T-helper 1 cell treated with Interleukin-12 subunit alpha and Interleukin-12 subunit beta and Interleukin-4 antibody, amounts not matched to agents 30 μg/mL and 1 μg/mL, for 36 hours (primary cell): ENCODE measurements around the gene FADS3.

Experiments
- H3K27ac Mint-ChIP-seq: one replicate; pipeline ENCODE4 v1.8.0; 2021; ENCODE audit warnings: mild to moderate bottlenecking, mixed read lengths
- H3K27me3 Mint-ChIP-seq: one replicate; pipeline ENCODE4 v1.8.0; 2021; ENCODE audit warnings: low read depth, mixed read lengths
- H3K36me3 Mint-ChIP-seq: one replicate; pipeline ENCODE4 v1.8.0; 2021; ENCODE audit warnings: low read depth, mixed read lengths
- H3K4me1 Mint-ChIP-seq: one replicate; pipeline ENCODE4 v1.8.0; 2021; ENCODE audit warnings: low read depth, mixed read lengths
- H3K4me3 Mint-ChIP-seq: one replicate; pipeline ENCODE4 v1.8.0; 2021; ENCODE audit warnings: mild to moderate bottlenecking, moderate library complexity, mixed read lengths
- H3K9me3 Mint-ChIP-seq: one replicate; pipeline ENCODE4 v1.8.0; 2021; ENCODE audit warnings: mixed read lengths

FADS3 gene

GRCh38 chr11:61897387-61898246 is 6.3 kb upstream of the FADS3 start:
- H3K27ac Mint-ChIP-seq, result no peak overlapping the region
- no peaks in the 10 kb centered on the region for H3K27me3 Mint-ChIP-seq
- H3K36me3 Mint-ChIP-seq, result no peaks in the 10 kb centered on the region
- H3K4me1 Mint-ChIP-seq, result peaks cover 4% of the 10 kb centered on the region
- no peaks in the 10 kb centered on the region for H3K9me3 Mint-ChIP-seq
- no peak overlapping the region for H3K4me3 Mint-ChIP-seq

GRCh38 chr11:61896665-61897386 is 5.5 kb upstream of the FADS3 start:
- Mint-ChIP-seq H3K4me1 (peaks cover 6% of the 10 kb centered on the region), H3K36me3 (no peaks in the 10 kb centered on the region), H3K27me3 (no peaks in the 10 kb centered on the region), H3K4me3 (no peak overlapping the region), H3K9me3 (no peaks in the 10 kb centered on the region), H3K27ac (no peak overlapping the region)

- H3K36me3 Mint-ChIP-seq, result no peaks in the 10 kb centered on the region
- H3K4me3 Mint-ChIP-seq, result no peak overlapping the region
- no peaks in the 10 kb centered on the region for H3K27me3 Mint-ChIP-seq
- H3K9me3 Mint-ChIP-seq, result no peaks in the 10 kb centered on the region
- no peak overlapping the region for H3K27ac Mint-ChIP-seq
- peaks cover 7% of the 10 kb centered on the region for H3K4me1 Mint-ChIP-seq
Measured at GRCh38 chr11:61895718-61896059, 4.3 kb upstream of the FADS3 start.

GRCh38 chr11:61895046-61895717 is 3.8 kb upstream of the FADS3 start:
- H3K27me3 Mint-ChIP-seq, result no peaks in the 10 kb centered on the region
- no peaks in the 10 kb centered on the region for H3K36me3 Mint-ChIP-seq
- no peak overlapping the region for H3K27ac Mint-ChIP-seq
- H3K9me3 Mint-ChIP-seq, result no peaks in the 10 kb centered on the region
- no peak overlapping the region for H3K4me3 Mint-ChIP-seq
- peaks cover 7% of the 10 kb centered on the region for H3K4me1 Mint-ChIP-seq

GRCh38 chr11:61893981-61894380 is 2.6 kb upstream of the FADS3 start:
- no peak overlapping the region for H3K4me3 Mint-ChIP-seq
- H3K4me1 Mint-ChIP-seq, result peaks cover 4% of the 10 kb centered on the region
- no peaks in the 10 kb centered on the region for H3K27me3 Mint-ChIP-seq
- H3K9me3 Mint-ChIP-seq, result no peaks in the 10 kb centered on the region
- no peak overlapping the region for H3K27ac Mint-ChIP-seq
- H3K36me3 Mint-ChIP-seq, result no peaks in the 10 kb centered on the region

- no peaks in the 10 kb centered on the region for H3K27me3 Mint-ChIP-seq
- H3K4me1 Mint-ChIP-seq, result peaks cover 4% of the 10 kb centered on the region
- peak overlapping the region; percentile 66 for H3K4me3 Mint-ChIP-seq
- H3K27ac Mint-ChIP-seq, result no peak overlapping the region
- no peaks in the 10 kb centered on the region for H3K9me3 Mint-ChIP-seq
- H3K36me3 Mint-ChIP-seq, result no peaks in the 10 kb centered on the region
Measured at GRCh38 chr11:61892085-61892370, 683 bp upstream of the FADS3 start.

- no peak overlapping the region for H3K27ac Mint-ChIP-seq
- H3K36me3 Mint-ChIP-seq, result no peaks in the 10 kb centered on the region
- H3K9me3 Mint-ChIP-seq, result no peaks in the 10 kb centered on the region
- H3K27me3 Mint-ChIP-seq, result no peaks in the 10 kb centered on the region
- H3K4me1 Mint-ChIP-seq, result peaks cover 4% of the 10 kb centered on the region
- peak overlapping the region; percentile 85 for H3K4me3 Mint-ChIP-seq
Measured at GRCh38 chr11:61890529-61891330, 615 bp downstream of the FADS3 start.

GRCh38 chr11:61889831-61890230 is 1.5 kb downstream of the FADS3 start:
- H3K27me3 Mint-ChIP-seq, result no peaks in the 10 kb centered on the region
- H3K9me3 Mint-ChIP-seq, result no peaks in the 10 kb centered on the region
- no peak overlapping the region for H3K4me3 Mint-ChIP-seq
- H3K4me1 Mint-ChIP-seq, result peaks cover 4% of the 10 kb centered on the region
- no peak overlapping the region for H3K27ac Mint-ChIP-seq
- H3K36me3 Mint-ChIP-seq, result no peaks in the 10 kb centered on the region

GRCh38 chr11:61888590-61888989 is 2.8 kb downstream of the FADS3 start:
- Mint-ChIP-seq H3K36me3 (no peaks in the 10 kb centered on the region), H3K4me1 (peaks cover 4% of the 10 kb centered on the region), H3K27ac (no peak overlapping the region), H3K4me3 (no peak overlapping the region), H3K27me3 (no peaks in the 10 kb centered on the region), H3K9me3 (no peaks in the 10 kb centered on the region)

GRCh38 chr11:61887839-61888494 is 3.4 kb downstream of the FADS3 start:
- H3K4me3 Mint-ChIP-seq, result no peak overlapping the region
- no peak overlapping the region for H3K27ac Mint-ChIP-seq
- H3K9me3 Mint-ChIP-seq, result no peaks in the 10 kb centered on the region
- H3K4me1 Mint-ChIP-seq, result peaks cover 4% of the 10 kb centered on the region
- no peaks in the 10 kb centered on the region for H3K36me3 Mint-ChIP-seq
- no peaks in the 10 kb centered on the region for H3K27me3 Mint-ChIP-seq

GRCh38 chr11:61886643-61887042 is 4.7 kb downstream of the FADS3 start:
- Mint-ChIP-seq H3K27ac (no peak overlapping the region), H3K4me1 (peaks cover 2% of the 10 kb centered on the region), H3K36me3 (no peaks in the 10 kb centered on the region), H3K4me3 (no peak overlapping the region), H3K27me3 (no peaks in the 10 kb centered on the region), H3K9me3 (no peaks in the 10 kb centered on the region)

GRCh38 chr11:61885784-61886580 is 5.4 kb downstream of the FADS3 start:
- Mint-ChIP-seq H3K27ac (no peak overlapping the region), H3K27me3 (no peaks in the 10 kb centered on the region), H3K36me3 (no peaks in the 10 kb centered on the region), H3K9me3 (no peaks in the 10 kb centered on the region), H3K4me3 (no peak overlapping the region), H3K4me1 (peaks cover 2% of the 10 kb centered on the region)

GRCh38 chr11:61885166-61885778 is 6.1 kb downstream of the FADS3 start:
- H3K9me3 Mint-ChIP-seq, result no peaks in the 10 kb centered on the region
- H3K4me1 Mint-ChIP-seq, result no peaks in the 10 kb centered on the region
- no peaks in the 10 kb centered on the region for H3K36me3 Mint-ChIP-seq
- no peak overlapping the region for H3K27ac Mint-ChIP-seq
- no peak overlapping the region for H3K4me3 Mint-ChIP-seq
- no peaks in the 10 kb centered on the region for H3K27me3 Mint-ChIP-seq
